ENCODE data around the gene MGAM2.

DNA sequence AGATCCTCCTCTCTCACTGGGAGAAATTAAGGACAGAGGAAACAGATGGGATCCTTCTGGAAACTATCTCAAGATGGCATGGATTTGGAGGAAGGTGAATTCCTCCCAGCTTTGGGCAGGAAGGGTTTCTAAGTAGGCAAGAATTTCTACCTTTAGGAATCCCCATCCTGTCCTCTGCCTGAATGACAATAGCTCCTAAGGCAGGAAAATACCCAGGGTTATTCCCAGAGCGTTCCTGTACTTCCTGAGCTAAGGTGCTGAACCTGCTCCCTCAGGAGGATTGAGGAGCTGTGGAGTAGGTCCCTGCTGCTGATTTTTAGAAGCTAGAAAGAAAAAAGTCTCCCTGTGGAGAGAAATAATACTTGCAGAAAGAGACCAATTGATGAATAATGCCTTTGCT is 568 bp downstream of the MGAM2 start:
- TF ChIP-seq POLR2A (IDR thresholded peaks at IDR 0.05): no peak
- TF ChIP-seq, protein P1, sequence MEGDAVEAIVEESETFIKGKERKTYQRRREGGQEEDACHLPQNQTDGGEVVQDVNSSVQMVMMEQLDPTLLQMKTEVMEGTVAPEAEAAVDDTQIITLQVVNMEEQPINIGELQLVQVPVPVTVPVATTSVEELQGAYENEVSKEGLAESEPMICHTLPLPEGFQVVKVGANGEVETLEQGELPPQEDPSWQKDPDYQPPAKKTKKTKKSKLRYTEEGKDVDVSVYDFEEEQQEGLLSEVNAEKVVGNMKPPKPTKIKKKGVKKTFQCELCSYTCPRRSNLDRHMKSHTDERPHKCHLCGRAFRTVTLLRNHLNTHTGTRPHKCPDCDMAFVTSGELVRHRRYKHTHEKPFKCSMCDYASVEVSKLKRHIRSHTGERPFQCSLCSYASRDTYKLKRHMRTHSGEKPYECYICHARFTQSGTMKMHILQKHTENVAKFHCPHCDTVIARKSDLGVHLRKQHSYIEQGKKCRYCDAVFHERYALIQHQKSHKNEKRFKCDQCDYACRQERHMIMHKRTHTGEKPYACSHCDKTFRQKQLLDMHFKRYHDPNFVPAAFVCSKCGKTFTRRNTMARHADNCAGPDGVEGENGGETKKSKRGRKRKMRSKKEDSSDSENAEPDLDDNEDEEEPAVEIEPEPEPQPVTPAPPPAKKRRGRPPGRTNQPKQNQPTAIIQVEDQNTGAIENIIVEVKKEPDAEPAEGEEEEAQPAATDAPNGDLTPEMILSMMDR (IDR thresholded peaks at IDR 0.05): no peak
